ENCODE data around the gene RGS3.

The RGS3 gene

DNA sequence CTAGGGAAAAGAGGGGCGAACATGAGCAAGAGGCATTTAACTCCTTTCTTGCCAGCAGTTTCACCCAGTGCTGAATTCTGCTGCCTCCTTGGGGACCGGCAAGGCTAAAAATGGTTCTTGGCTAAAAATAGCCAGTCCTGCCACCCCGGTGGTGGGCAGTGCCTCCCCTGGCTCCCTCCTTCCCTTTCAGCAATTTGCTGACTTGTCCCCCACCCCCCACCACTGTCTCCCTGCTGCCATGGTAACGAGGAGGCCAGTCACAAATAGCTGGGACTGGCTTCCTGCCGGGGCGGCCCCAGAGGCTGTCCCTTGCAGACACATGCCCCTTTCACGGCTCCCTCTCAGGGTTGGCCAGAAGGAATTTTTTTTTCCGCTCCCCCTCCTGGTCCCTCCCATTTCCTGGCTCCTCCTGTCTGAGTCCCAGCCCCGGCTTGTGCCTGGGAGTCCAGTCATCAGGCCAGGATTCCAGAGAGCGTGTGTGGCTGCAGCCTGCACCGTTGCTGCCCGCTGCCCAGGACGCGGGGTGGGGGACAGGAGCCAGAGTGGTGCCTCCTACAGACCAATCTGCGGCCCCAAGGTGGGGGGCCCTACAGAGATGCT is 130.3 kb downstream of the RGS3 start (continued):
- TF ChIP-seq, protein P1, sequence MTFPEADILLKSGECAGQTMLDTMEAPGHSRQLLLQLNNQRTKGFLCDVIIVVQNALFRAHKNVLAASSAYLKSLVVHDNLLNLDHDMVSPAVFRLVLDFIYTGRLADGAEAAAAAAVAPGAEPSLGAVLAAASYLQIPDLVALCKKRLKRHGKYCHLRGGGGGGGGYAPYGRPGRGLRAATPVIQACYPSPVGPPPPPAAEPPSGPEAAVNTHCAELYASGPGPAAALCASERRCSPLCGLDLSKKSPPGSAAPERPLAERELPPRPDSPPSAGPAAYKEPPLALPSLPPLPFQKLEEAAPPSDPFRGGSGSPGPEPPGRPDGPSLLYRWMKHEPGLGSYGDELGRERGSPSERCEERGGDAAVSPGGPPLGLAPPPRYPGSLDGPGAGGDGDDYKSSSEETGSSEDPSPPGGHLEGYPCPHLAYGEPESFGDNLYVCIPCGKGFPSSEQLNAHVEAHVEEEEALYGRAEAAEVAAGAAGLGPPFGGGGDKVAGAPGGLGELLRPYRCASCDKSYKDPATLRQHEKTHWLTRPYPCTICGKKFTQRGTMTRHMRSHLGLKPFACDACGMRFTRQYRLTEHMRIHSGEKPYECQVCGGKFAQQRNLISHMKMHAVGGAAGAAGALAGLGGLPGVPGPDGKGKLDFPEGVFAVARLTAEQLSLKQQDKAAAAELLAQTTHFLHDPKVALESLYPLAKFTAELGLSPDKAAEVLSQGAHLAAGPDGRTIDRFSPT (tag by site-specific recombination; IDR thresholded peaks at IDR 0.05): 0 out of 2 replicates have a peak, but pooled peaks have one; percentile 39
- TF ChIP-seq, protein P2, sequence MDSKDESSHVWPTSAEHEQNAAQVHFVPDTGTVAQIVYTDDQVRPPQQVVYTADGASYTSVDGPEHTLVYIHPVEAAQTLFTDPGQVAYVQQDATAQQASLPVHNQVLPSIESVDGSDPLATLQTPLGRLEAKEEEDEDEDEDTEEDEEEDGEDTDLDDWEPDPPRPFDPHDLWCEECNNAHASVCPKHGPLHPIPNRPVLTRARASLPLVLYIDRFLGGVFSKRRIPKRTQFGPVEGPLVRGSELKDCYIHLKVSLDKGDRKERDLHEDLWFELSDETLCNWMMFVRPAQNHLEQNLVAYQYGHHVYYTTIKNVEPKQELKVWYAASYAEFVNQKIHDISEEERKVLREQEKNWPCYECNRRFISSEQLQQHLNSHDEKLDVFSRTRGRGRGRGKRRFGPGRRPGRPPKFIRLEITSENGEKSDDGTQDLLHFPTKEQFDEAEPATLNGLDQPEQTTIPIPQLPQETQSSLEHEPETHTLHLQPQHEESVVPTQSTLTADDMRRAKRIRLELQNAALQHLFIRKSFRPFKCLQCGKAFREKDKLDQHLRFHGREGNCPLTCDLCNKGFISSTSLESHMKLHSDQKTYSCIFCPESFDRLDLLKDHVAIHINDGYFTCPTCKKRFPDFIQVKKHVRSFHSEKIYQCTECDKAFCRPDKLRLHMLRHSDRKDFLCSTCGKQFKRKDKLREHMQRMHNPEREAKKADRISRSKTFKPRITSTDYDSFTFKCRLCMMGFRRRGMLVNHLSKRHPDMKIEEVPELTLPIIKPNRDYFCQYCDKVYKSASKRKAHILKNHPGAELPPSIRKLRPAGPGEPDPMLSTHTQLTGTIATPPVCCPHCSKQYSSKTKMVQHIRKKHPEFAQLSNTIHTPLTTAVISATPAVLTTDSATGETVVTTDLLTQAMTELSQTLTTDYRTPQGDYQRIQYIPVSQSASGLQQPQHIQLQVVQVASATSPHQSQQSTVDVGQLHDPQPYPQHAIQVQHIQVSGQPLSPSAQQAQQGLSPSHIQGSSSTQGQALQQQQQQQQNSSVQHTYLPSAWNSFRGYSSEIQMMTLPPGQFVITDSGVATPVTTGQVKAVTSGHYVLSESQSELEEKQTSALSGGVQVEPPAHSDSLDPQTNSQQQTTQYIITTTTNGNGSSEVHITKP (tag by site-specific recombination; IDR thresholded peaks at IDR 0.05): peak; percentile 48; the same call in 1 of the 2 replicates
- TF ChIP-seq SP3 (tag by site-specific recombination; IDR thresholded peaks at IDR 0.05): peak; percentile 47

DNA sequence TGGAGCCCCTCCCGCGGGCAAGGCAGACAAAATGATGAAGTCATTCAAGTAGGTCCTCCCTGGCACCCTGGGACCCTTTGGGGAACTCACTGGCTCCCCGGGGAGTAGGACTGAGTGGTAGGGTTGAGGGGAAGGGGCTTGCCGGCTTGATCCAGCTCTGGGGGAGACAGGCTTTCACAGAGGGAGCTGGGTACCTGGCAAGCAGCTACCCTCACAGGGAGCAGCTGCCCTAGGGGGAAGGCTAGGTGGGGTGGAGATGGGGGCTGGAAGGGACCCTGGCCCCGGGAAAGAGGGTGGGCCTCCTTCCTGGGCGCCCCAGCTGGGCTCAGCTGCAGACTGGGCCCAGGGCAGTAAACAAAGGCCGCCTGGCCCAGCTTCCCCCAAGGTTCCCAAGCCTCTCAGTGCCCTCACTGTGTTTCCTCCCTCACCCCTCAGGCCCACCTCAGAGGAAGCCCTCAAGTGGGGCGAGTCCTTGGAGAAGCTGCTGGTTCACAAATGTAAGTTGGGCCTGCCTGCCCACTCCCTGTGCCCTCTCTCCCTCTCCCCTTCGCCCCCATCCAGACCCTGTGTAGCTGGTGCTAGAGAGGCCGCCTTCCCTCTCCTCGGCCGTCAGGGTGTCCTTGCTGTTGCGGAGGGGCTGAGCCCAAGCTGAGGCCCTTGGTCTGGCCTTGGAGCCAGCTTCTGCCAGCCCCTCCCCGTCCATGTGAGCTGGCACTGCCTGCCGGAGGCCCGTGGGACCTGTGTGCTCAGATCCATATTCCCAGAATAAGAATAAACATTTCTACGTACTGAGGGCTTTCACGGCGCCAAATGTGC is 131.2 kb downstream of the RGS3 start:
- H3K4me3 ChIP-seq (ENCODE audit: low read depth, low read length): no peak overlapping the region
- POLR2A ChIA-PET: no interaction called here
- no peaks in the 10 kb centered on the region for H3K9me3 ChIP-seq (ENCODE audit: control insufficient read depth, insufficient read depth, low read depth, low read length)
- no peak overlapping the region for H3K27ac ChIP-seq (ENCODE audit: extremely low read depth, low read depth, low read length)
- H3K4me1 ChIP-seq (ENCODE audit: control insufficient read depth, insufficient read depth, low read length): no peaks in the 10 kb centered on the region
- CTCF ChIA-PET: interaction anchor here (0.7 to 20.2 kb wide), 6 partner anchors 7 to 148 kb away, joined by 3 to 831 read pairs (median 28); no protein-coding TSS in a partner anchor
- H3K36me3 ChIP-seq (ENCODE audit: control insufficient read depth in 2 of 2, insufficient read depth in 1 of 2, low read length in 2 of 2): peaks cover 0 to 11% of the 10 kb centered on the region in 2 experiments; a peak in 1 of 3 replicates
- peak; percentile 59; the same call in 1 of the 2 replicates for TF ChIP-seq ZIC2 (tag by site-specific recombination; IDR thresholded peaks at IDR 0.05)
- no peak for TF ChIP-seq ZNF174 (tag by site-specific recombination; IDR thresholded peaks at IDR 0.05)
- TF ChIP-seq ZFP3 (tag by site-specific recombination; IDR thresholded peaks at IDR 0.05; ENCODE audit: low read depth): no peak
- TF ChIP-seq, protein P3, sequence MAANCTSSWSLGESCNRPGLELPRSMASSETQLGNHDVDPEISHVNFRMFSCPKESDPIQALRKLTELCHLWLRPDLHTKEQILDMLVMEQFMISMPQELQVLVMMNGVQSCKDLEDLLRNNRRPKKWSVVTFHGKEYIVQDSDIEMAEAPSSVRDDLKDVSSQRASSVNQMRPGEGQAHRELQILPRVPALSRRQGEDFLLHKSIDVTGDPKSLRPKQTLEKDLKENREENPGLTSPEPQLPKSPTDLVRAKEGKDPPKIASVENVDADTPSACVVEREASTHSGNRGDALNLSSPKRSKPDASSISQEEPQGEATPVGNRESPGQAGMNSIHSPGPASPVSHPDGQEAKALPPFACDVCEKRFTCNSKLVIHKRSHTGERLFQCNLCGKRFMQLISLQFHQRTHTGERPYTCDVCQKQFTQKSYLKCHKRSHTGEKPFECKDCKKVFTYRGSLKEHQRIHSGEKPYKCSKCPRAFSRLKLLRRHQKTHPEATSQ (tag by site-specific recombination; IDR thresholded peaks at IDR 0.05): no peak

DNA sequence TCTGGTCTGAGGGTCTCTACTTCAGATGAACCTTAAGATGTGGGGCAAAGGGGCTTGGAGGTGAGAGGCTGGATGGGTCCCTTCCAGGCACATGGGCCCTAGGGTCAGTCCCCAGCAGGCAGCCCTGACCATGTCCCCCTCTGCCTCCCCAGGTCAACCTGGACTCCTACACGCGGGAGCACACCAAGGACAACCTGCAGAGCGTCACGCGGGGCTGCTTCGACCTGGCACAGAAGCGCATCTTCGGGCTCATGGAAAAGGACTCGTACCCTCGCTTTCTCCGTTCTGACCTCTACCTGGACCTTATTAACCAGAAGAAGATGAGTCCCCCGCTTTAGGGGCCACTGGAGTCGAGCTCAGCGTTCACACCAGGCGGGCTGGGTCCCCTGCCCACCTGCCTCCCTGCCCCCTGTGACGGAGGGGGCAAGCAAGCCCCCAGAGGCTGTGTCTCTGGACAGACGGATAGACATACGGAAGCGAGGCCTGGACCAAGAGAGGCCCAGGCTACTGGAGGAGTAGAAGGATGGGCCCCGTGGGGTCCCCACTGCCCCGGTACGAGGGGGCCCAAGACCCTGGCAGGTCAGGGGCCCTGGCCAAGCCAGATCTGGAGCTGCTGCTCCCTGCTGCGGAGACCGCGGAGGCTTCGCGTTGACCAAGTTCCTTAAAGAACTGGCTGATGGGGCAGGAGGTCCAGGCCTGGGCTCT is 133.2 kb downstream of the RGS3 start:
- no peak overlapping the region for H3K4me3 ChIP-seq (ENCODE audit: low read depth, low read length)
- CTCF ChIA-PET: interaction anchor here (0.6 to 20.2 kb wide), 4 partner anchors 15 to 151 kb away, joined by 3 to 831 read pairs (median 4); no protein-coding TSS in a partner anchor

More for the DNA sequence above, 133.2 kb downstream of the RGS3 start:
- TF ChIP-seq ZNF121 (tag by site-specific recombination; IDR thresholded peaks at IDR 0.05): no peak
- no peak for TF ChIP-seq ZNF585B (tag by site-specific recombination; IDR thresholded peaks at IDR 0.05)
- no peak for TF ChIP-seq TRIM28 (IDR thresholded peaks at IDR 0.05; ENCODE audit: borderline replicate concordance, low read length)
- TF ChIP-seq ZSCAN30 (tag by site-specific recombination; IDR thresholded peaks at IDR 0.05): no peak
- TF ChIP-seq ZNF133 (tag by site-specific recombination; IDR thresholded peaks at IDR 0.05): no peak
- TF ChIP-seq, protein P4, sequence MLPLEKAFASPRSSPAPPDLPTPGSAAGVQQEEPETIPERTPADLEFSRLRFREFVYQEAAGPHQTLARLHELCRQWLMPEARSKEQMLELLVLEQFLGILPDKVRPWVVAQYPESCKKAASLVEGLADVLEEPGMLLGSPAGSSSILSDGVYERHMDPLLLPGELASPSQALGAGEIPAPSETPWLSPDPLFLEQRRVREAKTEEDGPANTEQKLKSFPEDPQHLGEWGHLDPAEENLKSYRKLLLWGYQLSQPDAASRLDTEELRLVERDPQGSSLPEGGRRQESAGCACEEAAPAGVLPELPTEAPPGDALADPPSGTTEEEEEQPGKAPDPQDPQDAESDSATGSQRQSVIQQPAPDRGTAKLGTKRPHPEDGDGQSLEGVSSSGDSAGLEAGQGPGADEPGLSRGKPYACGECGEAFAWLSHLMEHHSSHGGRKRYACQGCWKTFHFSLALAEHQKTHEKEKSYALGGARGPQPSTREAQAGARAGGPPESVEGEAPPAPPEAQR (tag by site-specific recombination; IDR thresholded peaks at IDR 0.05): no peak
- TF ChIP-seq, protein P5, sequence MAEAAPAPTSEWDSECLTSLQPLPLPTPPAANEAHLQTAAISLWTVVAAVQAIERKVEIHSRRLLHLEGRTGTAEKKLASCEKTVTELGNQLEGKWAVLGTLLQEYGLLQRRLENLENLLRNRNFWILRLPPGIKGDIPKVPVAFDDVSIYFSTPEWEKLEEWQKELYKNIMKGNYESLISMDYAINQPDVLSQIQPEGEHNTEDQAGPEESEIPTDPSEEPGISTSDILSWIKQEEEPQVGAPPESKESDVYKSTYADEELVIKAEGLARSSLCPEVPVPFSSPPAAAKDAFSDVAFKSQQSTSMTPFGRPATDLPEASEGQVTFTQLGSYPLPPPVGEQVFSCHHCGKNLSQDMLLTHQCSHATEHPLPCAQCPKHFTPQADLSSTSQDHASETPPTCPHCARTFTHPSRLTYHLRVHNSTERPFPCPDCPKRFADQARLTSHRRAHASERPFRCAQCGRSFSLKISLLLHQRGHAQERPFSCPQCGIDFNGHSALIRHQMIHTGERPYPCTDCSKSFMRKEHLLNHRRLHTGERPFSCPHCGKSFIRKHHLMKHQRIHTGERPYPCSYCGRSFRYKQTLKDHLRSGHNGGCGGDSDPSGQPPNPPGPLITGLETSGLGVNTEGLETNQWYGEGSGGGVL (tag by site-specific recombination; IDR thresholded peaks at IDR 0.05): no peak
- no peaks in the 10 kb centered on the region for H3K9me3 ChIP-seq (ENCODE audit: control insufficient read depth, insufficient read depth, low read depth, low read length)
- H3K36me3 ChIP-seq (ENCODE audit: control insufficient read depth in 2 of 2, insufficient read depth in 1 of 2, low read length in 2 of 2): peaks cover 0 to 11% of the 10 kb centered on the region in 2 experiments; a peak in 1 of 3 replicates
- H3K4me1 ChIP-seq (ENCODE audit: control insufficient read depth, insufficient read depth, low read length): no peaks in the 10 kb centered on the region
- H3K27ac ChIP-seq (ENCODE audit: extremely low read depth, low read depth, low read length): no peak overlapping the region
- POLR2A ChIA-PET: no interaction called here

Data from HEK293 (cell line).